ENCODE data around the gene GABRP. TPM values are rescaled to one million over a fixed set of nuclear protein-coding genes. Genes with fewer than 3 reads are reported as not detected.

Gene GABRP
- polyA plus RNA-seq, 1 donor (not counting 4 experiments of a cell fraction or from before 2014, with no cell fraction given): 0.18 TPM

DNA sequence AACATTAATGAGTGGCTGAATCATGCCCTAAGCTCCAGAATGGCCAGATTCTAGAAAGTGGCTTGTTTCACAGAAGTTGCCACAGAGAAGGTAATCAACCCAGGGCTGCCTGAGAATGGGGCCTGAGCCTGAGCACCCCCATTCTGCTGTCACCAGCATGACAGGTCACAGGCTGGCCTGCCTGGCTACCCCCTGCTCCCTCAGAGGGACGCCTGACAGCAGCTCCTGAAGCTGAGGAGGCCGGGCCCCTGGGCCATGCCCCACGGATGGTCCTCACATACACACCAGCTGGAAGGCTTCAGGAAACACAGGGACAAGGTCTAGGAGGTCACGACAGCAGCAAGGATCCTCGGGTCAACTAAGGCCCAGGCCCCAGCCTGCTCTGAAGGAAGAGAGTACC lies 3.7 kb downstream of the GABRP start:
- no peak for FAIRE-seq
- no peaks in the 10 kb centered on the region for H3K9me3 ChIP-seq (ENCODE audit: control insufficient read depth, low read depth, low read length)
- no peak overlapping the region for H3K4me3 ChIP-seq (ENCODE audit: control insufficient read depth in 2 of 3, extremely low read depth in 1 of 3, insufficient read depth in 2 of 3, low read depth in 1 of 3, low read length in 3 of 3)
- no peaks in the 10 kb centered on the region for H3K36me3 ChIP-seq (ENCODE audit: control insufficient read depth in 2 of 2, extremely low read depth in 1 of 2, insufficient read depth in 2 of 2, low read length in 2 of 2)
- no peak for DNase-seq (ENCODE audit: low read depth, low spot score)
- no peaks in the 10 kb centered on the region for H3K4me1 ChIP-seq (ENCODE audit: control insufficient read depth, extremely low read depth, insufficient read depth, low read length)
- no peaks in the 10 kb centered on the region for H3K27me3 ChIP-seq (ENCODE audit: control insufficient read depth, extremely low read depth, insufficient read depth, low read length)
- no peaks in the 10 kb centered on the region for H3K79me2 ChIP-seq (ENCODE audit: control insufficient read depth, insufficient read depth, low read length)
- no peak overlapping the region for H3K27ac ChIP-seq (ENCODE audit: control insufficient read depth, insufficient read depth, low read length)
- H3K9me1 ChIP-seq (ENCODE audit: control insufficient read depth, extremely low read depth, insufficient read depth, low read length): no peaks in the 10 kb centered on the region
- TF ChIP-seq, protein P1, sequence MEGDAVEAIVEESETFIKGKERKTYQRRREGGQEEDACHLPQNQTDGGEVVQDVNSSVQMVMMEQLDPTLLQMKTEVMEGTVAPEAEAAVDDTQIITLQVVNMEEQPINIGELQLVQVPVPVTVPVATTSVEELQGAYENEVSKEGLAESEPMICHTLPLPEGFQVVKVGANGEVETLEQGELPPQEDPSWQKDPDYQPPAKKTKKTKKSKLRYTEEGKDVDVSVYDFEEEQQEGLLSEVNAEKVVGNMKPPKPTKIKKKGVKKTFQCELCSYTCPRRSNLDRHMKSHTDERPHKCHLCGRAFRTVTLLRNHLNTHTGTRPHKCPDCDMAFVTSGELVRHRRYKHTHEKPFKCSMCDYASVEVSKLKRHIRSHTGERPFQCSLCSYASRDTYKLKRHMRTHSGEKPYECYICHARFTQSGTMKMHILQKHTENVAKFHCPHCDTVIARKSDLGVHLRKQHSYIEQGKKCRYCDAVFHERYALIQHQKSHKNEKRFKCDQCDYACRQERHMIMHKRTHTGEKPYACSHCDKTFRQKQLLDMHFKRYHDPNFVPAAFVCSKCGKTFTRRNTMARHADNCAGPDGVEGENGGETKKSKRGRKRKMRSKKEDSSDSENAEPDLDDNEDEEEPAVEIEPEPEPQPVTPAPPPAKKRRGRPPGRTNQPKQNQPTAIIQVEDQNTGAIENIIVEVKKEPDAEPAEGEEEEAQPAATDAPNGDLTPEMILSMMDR (optimal IDR thresholded peaks at IDR 0.05 in 1 of 3, IDR thresholded peaks at IDR 0.05 in 1 of 3, conservative IDR thresholded peaks at IDR 0.05 in 1 of 3; ENCODE audit: extremely low read depth in 1 of 3, insufficient read depth in 2 of 3, low read length in 3 of 3): no peak
- no peak for TF ChIP-seq EZH2 (IDR thresholded peaks at IDR 0.05; ENCODE audit: low read length)
- no peaks in the 10 kb centered on the region for H4K20me1 ChIP-seq (ENCODE audit: control insufficient read depth, extremely low read depth, insufficient read depth, low read length)
- no peak overlapping the region for H2AFZ ChIP-seq (ENCODE audit: control insufficient read depth, low read length)
- dilution Hi-C loops (cut with MboI; ENCODE audit: extremely low pct_ligation_motif_present, low sequenced_read_pairs): no loop called here
- H3K4me2 ChIP-seq (ENCODE audit: control insufficient read depth, extremely low read depth, insufficient read depth, low read depth, low read length): no peak overlapping the region
- no peak overlapping the region for H3K9ac ChIP-seq (ENCODE audit: control insufficient read depth, extremely low read depth, insufficient read depth, low read length)

GRCh38 chr5:170788626-170789304 lies 5.2 kb downstream of the GABRP start:
- Histone ChIP-seq H4K20me1 (ENCODE audit: control insufficient read depth, extremely low read depth, insufficient read depth, low read length) (no peaks in the 10 kb centered on the region), H3K9me3 (ENCODE audit: control insufficient read depth, low read depth, low read length) (no peaks in the 10 kb centered on the region), H3K36me3 (ENCODE audit: control insufficient read depth in 2 of 2, extremely low read depth in 1 of 2, insufficient read depth in 2 of 2, low read length in 2 of 2) (no peaks in the 10 kb centered on the region), H3K27ac (ENCODE audit: control insufficient read depth, insufficient read depth, low read length) (no peak overlapping the region), H3K4me2 (ENCODE audit: control insufficient read depth, extremely low read depth, insufficient read depth, low read depth, low read length) (no peak overlapping the region), H3K27me3 (ENCODE audit: control insufficient read depth, extremely low read depth, insufficient read depth, low read length) (no peaks in the 10 kb centered on the region), H3K4me1 (ENCODE audit: control insufficient read depth, extremely low read depth, insufficient read depth, low read length) (no peaks in the 10 kb centered on the region), H3K4me3 (ENCODE audit: control insufficient read depth in 2 of 3, extremely low read depth in 1 of 3, insufficient read depth in 2 of 3, low read depth in 1 of 3, low read length in 3 of 3) (no peak overlapping the region), H3K79me2 (ENCODE audit: control insufficient read depth, insufficient read depth, low read length) (no peaks in the 10 kb centered on the region), H3K9me1 (ENCODE audit: control insufficient read depth, extremely low read depth, insufficient read depth, low read length) (no peaks in the 10 kb centered on the region), H3K9ac (ENCODE audit: control insufficient read depth, extremely low read depth, insufficient read depth, low read length) (no peak overlapping the region), H2AFZ (ENCODE audit: control insufficient read depth, low read length) (no peak overlapping the region)
- DNase-seq (ENCODE audit: low read depth, low spot score) (no peak), FAIRE-seq (no peak)
- TF ChIP-seq, protein P1 (optimal IDR thresholded peaks at IDR 0.05 in 1 of 3, IDR thresholded peaks at IDR 0.05 in 1 of 3, conservative IDR thresholded peaks at IDR 0.05 in 1 of 3; ENCODE audit: extremely low read depth in 1 of 3, insufficient read depth in 2 of 3, low read length in 3 of 3): no peak
- no peak for TF ChIP-seq EZH2 (IDR thresholded peaks at IDR 0.05; ENCODE audit: low read length)
- dilution Hi-C loops (cut with MboI; ENCODE audit: extremely low pct_ligation_motif_present, low sequenced_read_pairs): no loop called here
